IMR-90 (cell line): ENCODE measurements around the gene SHROOM3. TPM values are rescaled to one million over a fixed set of nuclear protein-coding genes. Genes with fewer than 3 reads are reported as not detected.

Experiments used
- ATAC-seq: fragments of 200-7000 bp; cut with Tn5 transposase; 2 replicates; pipeline ENCODE4 v1.9.1; 2020; ENCODE audit warnings: low read depth, mild to moderate bottlenecking, moderate library complexity
- BruUV-seq: library from RNA; stranded (reverse); fragments of 400-500 nt; replicated peaks from 2 replicates; lab custom pipeline; 2021; lab: Mats Ljungman, UMichigan
- CTCF ChIA-PET: fragments of 300-600 bp; formaldehyde crosslinking; extraction: SDS; loops from one replicate; lab custom pipeline; 2021; ENCODE audit warnings: antibody characterized with exemption; lab: Yijun Ruan, JAX
- POLR2A ChIA-PET: fragments of 300-600 bp; sonication (Branson Sonifier 250); formaldehyde crosslinking; loops from one replicate; lab custom pipeline; 2022; ENCODE audit warnings: antibody characterized with exemption; ENCODE audit not compliant: unreplicated experiment; lab: Charles Lee
- DNase-seq: peaks from one replicate; pipeline ENCODE4 v3.0.0; 2013
- H2AFZ ChIP-seq: replicated peaks from 2 replicates; pipeline ENCODE3; 2013; ENCODE audit warnings: low read length, mild to moderate bottlenecking; ENCODE audit not compliant: poor library complexity
- H2AK5ac ChIP-seq: 2 replicates; pipeline ENCODE4 v1.6.1; 2013; ENCODE audit warnings: low read depth, low read length, inconsistent platforms
- H2AK9ac ChIP-seq: replicated peaks from 2 replicates; pipeline ENCODE3; 2013; ENCODE audit warnings: mild to moderate bottlenecking, low read depth, low read length, moderate library complexity; ENCODE audit not compliant: poor library complexity
- H2BK120ac ChIP-seq: 2 replicates; pipeline ENCODE4 v1.6.1; 2013; ENCODE audit warnings: low read depth, low read length, inconsistent platforms
- H2BK15ac ChIP-seq: 3 replicates; pipeline ENCODE4 v1.6.1; 2013; ENCODE audit warnings: low read depth, low read length, inconsistent platforms
- H2BK20ac ChIP-seq: 2 replicates; pipeline ENCODE4 v1.6.1; 2013; ENCODE audit warnings: low read depth, mild to moderate bottlenecking, inconsistent platforms, low read length, moderate library complexity
- H2BK5ac ChIP-seq: 2 replicates; pipeline ENCODE4 v1.6.1; 2013; ENCODE audit warnings: mild to moderate bottlenecking, low read depth, low read length, inconsistent platforms; ENCODE audit not compliant: poor library complexity, severe bottlenecking
- H3K14ac ChIP-seq: replicated peaks from 2 replicates; pipeline ENCODE4 v1.6.1; 2013; ENCODE audit warnings: low read depth, low read length, inconsistent platforms
- H3K18ac ChIP-seq: 2 replicates; pipeline ENCODE4 v1.6.1; 2013; ENCODE audit warnings: low read depth, low read length, control low read depth
- H3K23ac ChIP-seq: 2 replicates; pipeline ENCODE4 v1.6.1; 2013; ENCODE audit warnings: low read depth, low read length, inconsistent platforms
- H3K27ac ChIP-seq: 2 replicates; pipeline ENCODE4 v1.5.1; 2013; ENCODE audit warnings: mild to moderate bottlenecking, control low read depth, low read length; ENCODE audit not compliant: insufficient read depth
- H3K27me3 ChIP-seq: 2 replicates; pipeline ENCODE4 v1.6.1; 2013; ENCODE audit warnings: low read length; ENCODE audit not compliant: control insufficient read depth, insufficient read depth
- H3K36me3 ChIP-seq: 2 replicates; pipeline ENCODE4 v1.6.1; 2013; ENCODE audit warnings: low read length, mixed read lengths; ENCODE audit not compliant: control insufficient read depth, insufficient read depth
- H3K4ac ChIP-seq: 2 replicates; pipeline ENCODE4 v1.6.1; 2013; ENCODE audit warnings: low read depth, low read length, inconsistent platforms
- H3K4me1 ChIP-seq: 2 replicates; pipeline ENCODE4 v1.6.1; 2013; ENCODE audit warnings: low read length, mixed read lengths; ENCODE audit not compliant: control insufficient read depth, insufficient read depth
- H3K4me2 ChIP-seq: 2 replicates; pipeline ENCODE4 v1.6.1; 2013; ENCODE audit warnings: low read depth, mild to moderate bottlenecking, control low read depth, low read length, moderate library complexity
- H3K4me3 ChIP-seq: 2 replicates; pipeline ENCODE4 v1.5.1; 2013; ENCODE audit warnings: low read depth, mild to moderate bottlenecking, control low read depth, low read length, moderate library complexity; ENCODE audit not compliant: insufficient read depth
- H3K56ac ChIP-seq: 2 replicates; pipeline ENCODE4 v1.6.1; 2013; ENCODE audit warnings: low read length, inconsistent platforms; ENCODE audit not compliant: insufficient read depth; ENCODE audit errors: extremely low read depth
- H3K79me1 ChIP-seq, 2 experiments: 2 replicates each; pipeline ENCODE4 v1.6.1; 2013; ENCODE audit warnings: low read length in 2 of 2, inconsistent platforms in 1 of 2, low read depth in 1 of 2
- H3K9ac ChIP-seq: 2 replicates; pipeline ENCODE4 v1.6.1; 2013; ENCODE audit warnings: low read depth, low read length, control low read depth
- H3K9me1 ChIP-seq: 2 replicates; pipeline ENCODE4 v1.6.1; 2013; ENCODE audit warnings: low read length, inconsistent platforms; ENCODE audit not compliant: insufficient read depth
- H3K9me3 ChIP-seq: 2 replicates; pipeline ENCODE4 v1.6.1; 2013; ENCODE audit warnings: low read length; ENCODE audit not compliant: control insufficient read depth, insufficient read depth
- H4K20me1 ChIP-seq: 2 replicates; pipeline ENCODE4 v1.6.1; 2013; ENCODE audit warnings: low read length, inconsistent platforms; ENCODE audit not compliant: insufficient read depth
- H4K5ac ChIP-seq: 2 replicates; pipeline ENCODE4 v1.6.1; 2013; ENCODE audit warnings: mild to moderate bottlenecking, low read depth, low read length, control low read depth
- H4K8ac ChIP-seq, 2 experiments: 2 replicates each; pipeline ENCODE4 v1.6.1; 2013; ENCODE audit warnings: low read depth in 2 of 2, low read length in 2 of 2, control low read depth in 1 of 2, inconsistent platforms in 1 of 2
- H4K91ac ChIP-seq: 2 replicates; pipeline ENCODE4 v1.6.1; 2013; ENCODE audit warnings: low read depth, low read length, inconsistent platforms; ENCODE audit not compliant: insufficient read depth
- BHLHE40 ChIP-seq: fragments of 150-350 bp; IDR thresholded peaks from 2 replicates; pipeline ENCODE4 v1.6.1; 2016; ENCODE audit warnings: mild to moderate bottlenecking, low read depth, low read length
- CEBPB ChIP-seq: IDR thresholded peaks from 2 replicates; pipeline ENCODE4 v1.6.1; 2012; ENCODE audit warnings: low read depth, low read length, improper control_type of control experiment
- CTCF ChIP-seq: conservative IDR thresholded peaks from 2 replicates; pipeline ENCODE4 v1.5.1; 2012; ENCODE audit warnings: mild to moderate bottlenecking, low read depth, low read length, improper control_type of control experiment
- MAFK ChIP-seq: IDR thresholded peaks from 2 replicates; pipeline ENCODE4 v1.6.1; 2012; ENCODE audit warnings: low read depth, low read length, improper control_type of control experiment
- MAZ ChIP-seq: IDR thresholded peaks from 2 replicates; pipeline ENCODE4 v1.6.1; 2012; ENCODE audit warnings: low read depth, mild to moderate bottlenecking, low read length, improper control_type of control experiment, moderate library complexity, borderline replicate concordance
- NFE2L2 ChIP-seq: fragments of 150-350 bp; IDR thresholded peaks from 2 replicates; pipeline ENCODE4 v1.6.1; 2016; ENCODE audit warnings: low read depth, mild to moderate bottlenecking, low read length
- POLR2A ChIP-seq: IDR thresholded peaks from 2 replicates; pipeline ENCODE4 v1.6.1; 2012; ENCODE audit warnings: mild to moderate bottlenecking, low read depth, low read length
- RCOR1 ChIP-seq: IDR thresholded peaks from 2 replicates; pipeline ENCODE4 v1.6.1; 2012; ENCODE audit warnings: mild to moderate bottlenecking, low read length, improper control_type of control experiment; ENCODE audit not compliant: insufficient replicate concordance
- RFX5 ChIP-seq: IDR thresholded peaks from 2 replicates; pipeline ENCODE4 v1.8.0; 2012; ENCODE audit warnings: low read depth, mild to moderate bottlenecking, low read length, moderate library complexity
- SMC3 ChIP-seq: fragments of 150-350 bp; IDR thresholded peaks from 2 replicates; pipeline ENCODE4 v1.6.1; 2016; ENCODE audit warnings: low read depth, mild to moderate bottlenecking, antibody characterized with exemption, low read length, moderate library complexity
- WGBS, 2 experiments: methylation state at CpG; one replicate each; pipeline versions ENCODE4 v1.1.5 to v1.1.7; 2013; ENCODE audit warnings: missing lambda C conversion rate in 2 of 2; ENCODE audit not compliant: insufficient read length in 1 of 2; ENCODE audit errors: extremely low coverage in 2 of 2; 5-methylcytosine and 5-hydroxymethylcytosine counted together
- dilution Hi-C: fragments of 300-500 bp; cut with HindIII; formaldehyde crosslinking; loops from one replicate; pipeline ENCODE4 v1.14.3; 2018; ENCODE audit warnings: low sequenced_read_pairs; ENCODE audit not compliant: unreplicated experiment
- in situ Hi-C: fragments of 300-500 bp; cut with MboI; formaldehyde crosslinking; loops from 3 replicates; pipeline ENCODE4 v1.14.3; 2019; ENCODE audit warnings: low sequenced_read_pairs, inconsistent platforms, mixed read lengths
- intact Hi-C: fragments of 100-400 bp; cut with micrococcal nuclease; formaldehyde crosslinking; loops from 2 replicates; pipeline ENCODE4 v1.10.0; 2022
- polyA plus RNA-seq, 3 experiments: library from polyadenylated mRNA; depleted of rRNA; stranded (reverse); fragments of >200 nt; gene quantifications; 2 replicates each; pipeline ENCODE4 v1.2.3, GENCODE V29; 2012; ENCODE audit warnings: low replicate concordance in 1 of 3
- total RNA-seq: library from RNA; depleted of rRNA; stranded (reverse); fragments of >200 nt; gene quantifications from 2 replicates; pipeline ENCODE4 v1.2.3, GENCODE V29; 2012

SHROOM3 gene
- total and polyA plus RNA-seq, 2 of the 4 experiments (the other 2 are of a cell fraction) = 10.8 to 19.5 TPM

DNA sequence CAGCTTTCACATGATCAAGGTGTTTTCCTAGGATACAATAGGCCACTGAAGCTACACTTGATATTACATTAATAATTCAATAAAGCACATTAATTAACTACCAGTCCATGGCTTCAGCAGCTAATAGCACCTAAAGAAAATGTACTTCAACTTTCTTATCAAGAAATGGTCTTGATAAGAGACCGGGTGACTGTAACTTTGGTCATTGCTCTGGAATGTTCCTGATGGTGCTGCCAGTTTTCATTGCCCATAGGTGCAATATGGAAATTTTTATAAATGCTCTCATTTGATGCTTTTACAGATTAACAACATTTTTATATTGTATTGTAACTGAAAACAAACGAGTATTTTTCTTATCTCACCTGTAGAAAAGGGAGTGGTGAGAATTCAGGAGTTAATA is 165.4 kb downstream of the SHROOM3 start:
- H3K79me1 ChIP-seq = peaks cover 0 to 3% of the 10 kb centered on the region in 2 experiments; a peak in 1 of 4 replicates
- no peak overlapping the region for H3K4me2 ChIP-seq
- dilution Hi-C loops (no loop called here), intact Hi-C loops (no loop called here), in situ Hi-C loops (no loop called here)
- BruUV-seq = no TSS peak
- DNase-seq (no peak), ATAC-seq (no peak)
- H2AFZ ChIP-seq = no peak overlapping the region
- no peaks in the 10 kb centered on the region for H3K27me3 ChIP-seq
- no peaks in the 10 kb centered on the region for H3K36me3 ChIP-seq
- peaks cover 1% of the 10 kb centered on the region; the same call in 1 of the 2 replicates for H3K4me1 ChIP-seq
- H2AK5ac ChIP-seq = no peak overlapping the region
- TF ChIP-seq CTCF = no peak
- no peak for TF ChIP-seq MAZ
- TF ChIP-seq CEBPB = no peak
- no peak for TF ChIP-seq MAFK
- no peak for TF ChIP-seq RFX5
- no peak for TF ChIP-seq RCOR1
- TF ChIP-seq SMC3 = no peak
- TF ChIP-seq BHLHE40 = no peak
- no peak for TF ChIP-seq POLR2A
- no peak for TF ChIP-seq NFE2L2
- no peak overlapping the region for H2BK5ac ChIP-seq
- no peak overlapping the region for H4K8ac ChIP-seq
- no peaks in the 10 kb centered on the region for H4K20me1 ChIP-seq
- H3K14ac ChIP-seq = no peak overlapping the region
- H2BK20ac ChIP-seq = no peak overlapping the region
- no peak overlapping the region for H2AK9ac ChIP-seq
- H3K27ac ChIP-seq = no peak overlapping the region
- H2BK120ac ChIP-seq = no peak overlapping the region
- H3K4me3 ChIP-seq = no peak overlapping the region
- no peak overlapping the region for H3K18ac ChIP-seq
- no peak overlapping the region for H3K23ac ChIP-seq
- H4K91ac ChIP-seq = no peak overlapping the region
- POLR2A ChIA-PET = no interaction called here
- no peak overlapping the region for H3K56ac ChIP-seq
- no peak overlapping the region for H4K5ac ChIP-seq
- no peak overlapping the region for H3K9ac ChIP-seq
- CTCF ChIA-PET = no interaction called here
- WGBS, 2 experiments = no CpG with 5 or more reads among the region's 2 CpGs
- H3K9me1 ChIP-seq = peaks cover 3% of the 10 kb centered on the region; the same call in 1 of the 2 replicates
- no peaks in the 10 kb centered on the region for H3K9me3 ChIP-seq
- H2BK15ac ChIP-seq = no peak overlapping the region
- H3K4ac ChIP-seq = no peak overlapping the region
